GM12878 (cell line): ENCODE results near the gene KIAA1217. TPM values are rescaled to one million over a fixed set of nuclear protein-coding genes. Genes with fewer than 3 reads are reported as not detected.

Experiments
- ATAC-seq: fragments of 200-7000 bp; cut with Tn5 transposase; 3 replicates; pipeline ENCODE4 v1.9.1; 2020; ENCODE audit warnings: mild to moderate bottlenecking, moderate library complexity
- BruUV-seq: library from RNA; stranded (reverse); fragments of 400-500 nt; replicated peaks from 2 replicates; lab custom pipeline; 2021; lab: Mats Ljungman, UMichigan
- CTCF ChIA-PET: fragments of 300-600 bp; sonication (Branson Sonifier 250); formaldehyde crosslinking; extraction: SDS; loops from one replicate; lab custom pipeline; 2021; ENCODE audit warnings: inconsistent platforms; lab: Yijun Ruan, JAX
- POLR2A ChIA-PET: fragments of 350-600 bp; formaldehyde crosslinking; extraction: SDS; loops from one replicate; lab custom pipeline; 2021; ENCODE audit warnings: inconsistent platforms; lab: Charles Lee
- RAD21 ChIA-PET: fragments of 300-600 bp; sonication (Branson Sonifier 250); formaldehyde crosslinking; loops from one replicate; lab custom pipeline; 2023; ENCODE audit warnings: antibody characterized with exemption; ENCODE audit not compliant: unreplicated experiment; lab: Charles Lee
- SMC1A ChIA-PET: fragments of 300-600 bp; sonication (Branson Sonifier 250); formaldehyde crosslinking; loops from one replicate; lab custom pipeline; 2023; ENCODE audit not compliant: unreplicated experiment, uncharacterized antibody; lab: Charles Lee
- DNase-seq: peaks from one replicate; pipeline ENCODE4 v3.0.0-alpha.2; 2011; ENCODE audit warnings: low read depth, low spot score
- FAIRE-seq: peaks from 3 replicates; lab custom pipeline; 2011; peaks lifted over from hg19 to GRCh38; lab: Jason Lieb, UNC
- H2AFZ ChIP-seq: 2 replicates; pipeline ENCODE4 v1.6.0; 2011; ENCODE audit warnings: low read depth, low read length, control low read depth; ENCODE audit not compliant: control insufficient read depth
- H3K27ac ChIP-seq: 2 replicates; pipeline ENCODE4 v1.5.1; 2011; ENCODE audit warnings: control low read depth; ENCODE audit not compliant: control insufficient read depth, insufficient read depth
- H3K27me3 ChIP-seq, 2 experiments: replicated peaks in 1 of 2; 2 replicates each; pipeline versions ENCODE4 v1.6.0 to v1.6.1; 2011; ENCODE audit warnings: low read length in 1 of 2; ENCODE audit not compliant: control insufficient read depth in 2 of 2, insufficient read depth in 2 of 2
- H3K36me3 ChIP-seq, 2 experiments: 2 replicates each; pipeline ENCODE4 v1.5.1; 2011; ENCODE audit warnings: low read length in 1 of 2; ENCODE audit not compliant: control insufficient read depth in 2 of 2, insufficient read depth in 2 of 2
- H3K4me1 ChIP-seq: 2 replicates; pipeline ENCODE4 v1.6.1; 2011; ENCODE audit warnings: mild to moderate bottlenecking, low read length, moderate library complexity, mixed read lengths; ENCODE audit not compliant: control insufficient read depth, insufficient read depth
- H3K4me2 ChIP-seq: 2 replicates; pipeline ENCODE4 v1.6.0; 2011; ENCODE audit warnings: control low read depth; ENCODE audit not compliant: control insufficient read depth, insufficient read depth
- H3K4me3 ChIP-seq: fragments of 200-600 bp; sonication (generic); 2 replicates; pipeline ENCODE4 v1.5.1; 2016
- H3K79me2 ChIP-seq: 2 replicates; pipeline ENCODE4 v1.6.0; 2011; ENCODE audit warnings: low read length; ENCODE audit not compliant: control insufficient read depth, insufficient read depth
- H3K9ac ChIP-seq: 2 replicates; pipeline ENCODE4 v1.8.0; 2011; ENCODE audit warnings: low read length, control low read depth, mixed read lengths; ENCODE audit not compliant: control insufficient read depth, insufficient read depth
- H3K9me3 ChIP-seq: replicated peaks from 3 replicates; pipeline ENCODE4 v1.5.1; 2011; ENCODE audit warnings: mild to moderate bottlenecking, low read length; ENCODE audit not compliant: control insufficient read depth, insufficient read depth
- H4K20me1 ChIP-seq: 2 replicates; pipeline ENCODE4 v1.6.0; 2011; ENCODE audit not compliant: control insufficient read depth, insufficient read depth
- ASH2L ChIP-seq: fragments of 300-600, 200-600 bp; sonication (generic); IDR thresholded peaks from 2 replicates; pipeline ENCODE4 v1.6.1; 2017; ENCODE audit warnings: low read depth, mild to moderate bottlenecking, borderline replicate concordance
- IKZF1 ChIP-seq: fragments of 450-650 bp; conservative IDR thresholded peaks from 2 replicates; pipeline ENCODE4 v1.6.1; 2017; ENCODE audit warnings: antibody characterized with exemption, mild to moderate bottlenecking
- POU2F2 ChIP-seq: IDR thresholded peaks from 3 replicates; pipeline ENCODE4 v1.6.1; 2011; ENCODE audit warnings: low read depth, mild to moderate bottlenecking, low read length, borderline replicate concordance
- SIX5 ChIP-seq: IDR thresholded peaks from 2 replicates; pipeline ENCODE4 v1.6.1; 2011; ENCODE audit warnings: mild to moderate bottlenecking, low read depth, low read length, moderate library complexity; ENCODE audit not compliant: severe bottlenecking
- TARDBP ChIP-seq: IDR thresholded peaks from 2 replicates; pipeline ENCODE4 v1.6.1; 2016; ENCODE audit warnings: borderline replicate concordance
- TCF12 ChIP-seq: IDR thresholded peaks from 2 replicates; pipeline ENCODE4 v1.6.1; 2011; ENCODE audit warnings: low read depth, mild to moderate bottlenecking, low read length
- WGBS: methylation state at CpG from one replicate; pipeline ENCODE4 v1.1.6; 2016; ENCODE audit warnings: low lambda C conversion rate; ENCODE audit not compliant: insufficient replicate concordance, insufficient coverage; ENCODE audit errors: missing lambda C conversion rate; 5-methylcytosine and 5-hydroxymethylcytosine counted together
- in situ Hi-C: fragments of 300-500 bp; cut with MboI; formaldehyde crosslinking; loops from 9 replicates; pipeline ENCODE4 v1.14.3; 2018; ENCODE audit warnings: mixed read lengths
- intact Hi-C: fragments of 100-400 bp; cut with micrococcal nuclease; formaldehyde crosslinking; loops from one replicate; pipeline ENCODE4 v1.14.2; 2022; ENCODE audit not compliant: unreplicated experiment
- polyA plus RNA-seq, 11 experiments: library from polyadenylated mRNA; depleted of rRNA in 4 of 11; unstranded in 6 of 11; stranded (reverse) in 5 of 11; fragments of >200 nt; fragmentation: Nextera tagmentation in 4 of 11; fragmentation: Illumina TruSeq in 1 of 11; extraction: Ambion mirVana in 4 of 11; extraction: Trizol in 1 of 11; gene quantifications; 1 replicate in 1 of 11; 2 replicates in 10 of 11; pipeline versions ENCODE4 v1.2.1 to v1.2.3, GENCODE V29; 2011 to 2016; ENCODE audit warnings: inconsistent platforms in 2 of 11, missing spikeins in 2 of 11, low read depth in 1 of 11
- total RNA-seq, 4 experiments: library from RNA; depleted of rRNA in 3 of 4; stranded (reverse); fragments of >200 nt in 3 of 4; fragmentation: Illumina TruSeq in 1 of 4; extraction: Trizol in 1 of 4; gene quantifications; 2 replicates each; pipeline versions ENCODE4 v1.2.1 to v1.2.3, GENCODE V29; 2013 to 2021
- TF ChIP-seq, protein P1 (sequence below): fragments of 450-650 bp; IDR thresholded peaks from 2 replicates; pipeline ENCODE4 v1.6.1; 2017; ENCODE audit warnings: mild to moderate bottlenecking, moderate library complexity

Gene KIAA1217
- total and polyA plus RNA-seq, 10 of the 15 experiments (the other 5 are each of a cell fraction or from before 2014, with no cell fraction given) = 0.57 to 3.8 (median 2.1) TPM

DNA sequence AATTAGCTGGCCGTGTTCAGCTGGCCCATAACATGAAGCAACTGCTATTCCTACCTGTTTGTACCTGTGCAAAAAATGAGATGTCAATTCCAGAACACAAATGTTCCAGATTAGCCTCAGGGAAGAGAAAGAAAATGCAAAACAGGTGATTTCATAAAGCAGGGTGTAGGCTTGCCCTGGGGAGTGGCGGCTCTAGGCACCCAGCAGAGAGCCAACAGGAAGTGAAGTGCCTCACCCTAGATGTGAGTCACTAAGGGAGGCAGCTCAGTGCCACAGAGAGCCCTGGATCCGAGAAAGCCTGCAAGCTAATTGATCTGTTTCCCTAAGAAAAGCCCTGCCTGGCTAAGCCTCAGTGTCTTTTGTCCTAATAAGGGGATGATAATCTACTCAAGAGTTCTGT is 274.8 kb downstream of the KIAA1217 start:
- H3K9me3 ChIP-seq = no peaks in the 10 kb centered on the region
- ChIA-PET CTCF (interaction anchor here (0.5 to 1.2 kb wide), 4 partner anchors 20 to 35 kb away, joined by 3 to 4 read pairs (median 3); no protein-coding TSS in a partner anchor), SMC1A (interaction anchor here (0.9 to 2.0 kb wide), 6 partner anchors 15 to 89 kb away, joined by 3 to 6 read pairs (median 4); no protein-coding TSS in a partner anchor), POLR2A (no interaction called here), RAD21 (interaction anchor here (0.5 kb wide), 1 partner anchor 1085 kb away, joined by 3 read pairs; no protein-coding TSS in a partner anchor)
- H3K79me2 ChIP-seq = no peaks in the 10 kb centered on the region
- no peaks in the 10 kb centered on the region for H3K4me1 ChIP-seq
- no peaks in the 10 kb centered on the region for H4K20me1 ChIP-seq
- H3K27ac ChIP-seq = no peak overlapping the region
- in situ Hi-C loops = no loop called here
- DNase-seq (no peak), FAIRE-seq (no peak), ATAC-seq (peak; percentile 83)
- H3K4me2 ChIP-seq = no peak overlapping the region
- no peak overlapping the region for H3K4me3 ChIP-seq
- H3K36me3 ChIP-seq = no peaks in the 10 kb centered on the region
- H2AFZ ChIP-seq = no peak overlapping the region
- intact Hi-C loops = no loop called here
- TF ChIP-seq TARDBP = no peak
- no peak for TF ChIP-seq SIX5
- no peak for TF ChIP-seq POU2F2
- no peak for TF ChIP-seq IKZF1
- no peak for TF ChIP-seq ASH2L
- TF ChIP-seq TCF12 = no peak
- BruUV-seq = no TSS peak
- WGBS = 5% methylated on average over 3 of the region's 3 CpGs
- no peak overlapping the region for H3K9ac ChIP-seq
- H3K27me3 ChIP-seq = no peaks in the 10 kb centered on the region

DNA sequence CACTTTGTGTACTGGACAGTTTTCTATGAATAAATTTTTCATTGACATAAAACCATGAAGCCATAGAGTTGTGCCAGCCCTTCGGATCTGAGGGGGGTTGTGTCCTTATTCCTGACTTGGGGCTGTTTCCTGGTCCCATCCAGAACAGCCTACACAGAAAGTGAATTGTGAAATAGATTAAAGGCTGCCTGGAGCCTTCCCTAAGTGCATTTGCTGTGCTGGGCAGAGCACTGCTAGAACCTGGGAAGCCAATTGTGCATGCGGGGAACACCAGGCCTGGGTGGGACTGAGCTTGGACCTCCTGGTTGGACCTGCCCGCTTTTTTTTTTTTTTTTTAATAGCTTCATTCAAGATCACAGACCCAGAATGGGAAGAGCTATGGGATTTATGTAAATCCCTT is 275.8 kb downstream of the KIAA1217 start:
- H3K27me3 ChIP-seq = no peaks in the 10 kb centered on the region
- no TSS peak for BruUV-seq
- ChIA-PET SMC1A (interaction anchor here (1.3 kb wide), 1 partner anchor 13 kb away, joined by 3 read pairs; no protein-coding TSS in a partner anchor), POLR2A (interaction anchor here (0.7 kb wide), 1 partner anchor 1161 kb away, joined by 3 read pairs; no protein-coding TSS in a partner anchor), RAD21 (no interaction called here), CTCF (interaction anchor here (1.7 kb wide), 1 partner anchor 33 kb away, joined by 5 read pairs; no protein-coding TSS in a partner anchor)
- no peaks in the 10 kb centered on the region for H4K20me1 ChIP-seq
- no peaks in the 10 kb centered on the region for H3K79me2 ChIP-seq
- no peak overlapping the region for H3K9ac ChIP-seq
- ATAC-seq (no peak), DNase-seq (no peak), FAIRE-seq (no peak)
- WGBS = 33% methylated on average over 3 of the region's 3 CpGs
- no peak overlapping the region for H3K4me2 ChIP-seq
- in situ Hi-C loops (no loop called here), intact Hi-C loops (no loop called here)
- no peaks in the 10 kb centered on the region for H3K9me3 ChIP-seq
- H3K36me3 ChIP-seq = no peaks in the 10 kb centered on the region
- no peaks in the 10 kb centered on the region for H3K4me1 ChIP-seq
- no peak overlapping the region for H2AFZ ChIP-seq
- H3K4me3 ChIP-seq = no peak overlapping the region
- H3K27ac ChIP-seq = no peak overlapping the region
- TF ChIP-seq, protein P1, sequence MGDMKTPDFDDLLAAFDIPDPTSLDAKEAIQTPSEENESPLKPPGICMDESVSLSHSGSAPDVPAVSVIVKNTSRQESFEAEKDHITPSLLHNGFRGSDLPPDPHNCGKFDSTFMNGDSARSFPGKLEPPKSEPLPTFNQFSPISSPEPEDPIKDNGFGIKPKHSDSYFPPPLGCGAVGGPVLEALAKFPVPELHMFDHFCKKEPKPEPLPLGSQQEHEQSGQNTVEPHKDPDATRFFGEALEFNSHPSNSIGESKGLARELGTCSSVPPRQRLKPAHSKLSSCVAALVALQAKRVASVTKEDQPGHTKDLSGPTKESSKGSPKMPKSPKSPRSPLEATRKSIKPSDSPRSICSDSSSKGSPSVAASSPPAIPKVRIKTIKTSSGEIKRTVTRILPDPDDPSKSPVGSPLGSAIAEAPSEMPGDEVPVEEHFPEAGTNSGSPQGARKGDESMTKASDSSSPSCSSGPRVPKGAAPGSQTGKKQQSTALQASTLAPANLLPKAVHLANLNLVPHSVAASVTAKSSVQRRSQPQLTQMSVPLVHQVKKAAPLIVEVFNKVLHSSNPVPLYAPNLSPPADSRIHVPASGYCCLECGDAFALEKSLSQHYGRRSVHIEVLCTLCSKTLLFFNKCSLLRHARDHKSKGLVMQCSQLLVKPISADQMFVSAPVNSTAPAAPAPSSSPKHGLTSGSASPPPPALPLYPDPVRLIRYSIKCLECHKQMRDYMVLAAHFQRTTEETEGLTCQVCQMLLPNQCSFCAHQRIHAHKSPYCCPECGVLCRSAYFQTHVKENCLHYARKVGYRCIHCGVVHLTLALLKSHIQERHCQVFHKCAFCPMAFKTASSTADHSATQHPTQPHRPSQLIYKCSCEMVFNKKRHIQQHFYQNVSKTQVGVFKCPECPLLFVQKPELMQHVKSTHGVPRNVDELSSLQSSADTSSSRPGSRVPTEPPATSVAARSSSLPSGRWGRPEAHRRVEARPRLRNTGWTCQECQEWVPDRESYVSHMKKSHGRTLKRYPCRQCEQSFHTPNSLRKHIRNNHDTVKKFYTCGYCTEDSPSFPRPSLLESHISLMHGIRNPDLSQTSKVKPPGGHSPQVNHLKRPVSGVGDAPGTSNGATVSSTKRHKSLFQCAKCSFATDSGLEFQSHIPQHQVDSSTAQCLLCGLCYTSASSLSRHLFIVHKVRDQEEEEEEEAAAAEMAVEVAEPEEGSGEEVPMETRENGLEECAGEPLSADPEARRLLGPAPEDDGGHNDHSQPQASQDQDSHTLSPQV = no peak
